Left ventricle myocardium inferior (tissue), 1 donor: ENCODE data around the gene PTPRN2. TPM values are rescaled to one million over a fixed set of nuclear protein-coding genes. Genes with fewer than 3 reads are reported as not detected.

Source experiments
- DNase-seq: peaks from one replicate; pipeline ENCODE4 v3.0.0-alpha.2; 2020
- H3K27ac ChIP-seq: fragments of 200-600 bp; replicated peaks from 2 replicates; pipeline ENCODE4 v1.8.0; 2021
- H3K27me3 ChIP-seq: fragments of 200-600 bp; 2 replicates; pipeline ENCODE4 v1.8.0; 2021; ENCODE audit warnings: low read depth
- H3K36me3 ChIP-seq: fragments of 200-600 bp; 2 replicates; pipeline ENCODE4 v1.8.0; 2021
- H3K4me1 ChIP-seq: fragments of 200-600 bp; 2 replicates; pipeline ENCODE4 v1.8.0; 2021
- H3K4me3 ChIP-seq: fragments of 200-600 bp; 2 replicates; pipeline ENCODE4 v1.8.0; 2021; ENCODE audit warnings: mild to moderate bottlenecking, moderate library complexity
- H3K9me3 ChIP-seq: fragments of 200-600 bp; replicated peaks from 2 replicates; pipeline ENCODE4 v1.8.0; 2021
- CTCF ChIP-seq: fragments of 200-600 bp; IDR thresholded peaks from 2 replicates; pipeline ENCODE4 v1.8.0; 2021; ENCODE audit warnings: antibody characterized with exemption, mild to moderate bottlenecking, borderline replicate concordance
- intact Hi-C: fragments of 100-400 bp; cut with micrococcal nuclease; formaldehyde crosslinking; loops from one replicate; pipeline ENCODE4 v1.11.0; 2022
- total RNA-seq: library from RNA; stranded (reverse); fragmentation: NEBNext Ultra II Directional; extraction: Animal tissue kit (Norgen Biotek cat#: 25700); gene quantifications from one replicate; pipeline ENCODE4 v1.2.1, GENCODE V29; 2021
- donor health status: DM: no; HTN: yes; CAD: no; lungs with severe emphysema.

PTPRN2 gene
- total RNA-seq, 1 donor from 2014 or later: 1.3 TPM

- no peaks in the 10 kb centered on the region for H3K36me3 ChIP-seq
- H3K9me3 ChIP-seq: no peaks in the 10 kb centered on the region
- intact Hi-C loops: no loop called here
- TF ChIP-seq CTCF: no peak
- H3K4me1 ChIP-seq: peaks cover 11% of the 10 kb centered on the region
- no peak for DNase-seq
- no peak overlapping the region for H3K27ac ChIP-seq
- H3K27me3 ChIP-seq: peaks cover 50% of the 10 kb centered on the region
- no peak overlapping the region for H3K4me3 ChIP-seq
Measured at GRCh38 chr7:158543840-158544239, 43.8 kb downstream of the PTPRN2 start.

- peaks cover 6% of the 10 kb centered on the region for H3K4me1 ChIP-seq
- peaks cover 41% of the 10 kb centered on the region for H3K27me3 ChIP-seq
- no peak overlapping the region for H3K4me3 ChIP-seq
- no peak overlapping the region for H3K27ac ChIP-seq
- H3K36me3 ChIP-seq: no peaks in the 10 kb centered on the region
- no peak for DNase-seq
- H3K9me3 ChIP-seq: no peaks in the 10 kb centered on the region
- intact Hi-C loops: no loop called here
- TF ChIP-seq CTCF: no peak
Measured at GRCh38 chr7:158542651-158543566, 44.7 kb downstream of the PTPRN2 start.

- peaks cover 26% of the 10 kb centered on the region for H3K27me3 ChIP-seq
- peaks cover 6% of the 10 kb centered on the region for H3K4me1 ChIP-seq
- DNase-seq: no peak
- no peak for TF ChIP-seq CTCF
- H3K27ac ChIP-seq: no peak overlapping the region
- H3K36me3 ChIP-seq: no peaks in the 10 kb centered on the region
- H3K9me3 ChIP-seq: no peaks in the 10 kb centered on the region
- intact Hi-C loops: no loop called here
- no peak overlapping the region for H3K4me3 ChIP-seq
Measured at GRCh38 chr7:158541346-158542010, 46.1 kb downstream of the PTPRN2 start.

GRCh38 chr7:158539711-158540146, 47.9 kb downstream of the PTPRN2 start:
- H3K27ac ChIP-seq: peak overlapping the region; percentile 74
- intact Hi-C loops: no loop called here
- no peak overlapping the region for H3K4me3 ChIP-seq
- H3K36me3 ChIP-seq: no peaks in the 10 kb centered on the region
- peak; percentile 68 for DNase-seq
- H3K4me1 ChIP-seq: peaks cover 6% of the 10 kb centered on the region
- no peak for TF ChIP-seq CTCF
- peaks cover 11% of the 10 kb centered on the region for H3K27me3 ChIP-seq
- H3K9me3 ChIP-seq: no peaks in the 10 kb centered on the region

- no peak for DNase-seq
- peaks cover 6% of the 10 kb centered on the region for H3K4me1 ChIP-seq
- H3K27ac ChIP-seq: no peak overlapping the region
- H3K27me3 ChIP-seq: peaks cover 21% of the 10 kb centered on the region
- H3K4me3 ChIP-seq: no peak overlapping the region
- TF ChIP-seq CTCF: no peak
- no peaks in the 10 kb centered on the region for H3K36me3 ChIP-seq
- no peaks in the 10 kb centered on the region for H3K9me3 ChIP-seq
- intact Hi-C loops: no loop called here
Measured at GRCh38 chr7:158538156-158538946, 49.3 kb downstream of the PTPRN2 start.
